HepG2 (cell line): Measurements from ENCODE around the gene CD96. TPM values are rescaled to one million over a fixed set of nuclear protein-coding genes. Genes with fewer than 3 reads are reported as not detected.

Experiments
- ATAC-seq: fragments of 200-7000 bp; cut with Tn5 transposase; 3 replicates; pipeline ENCODE4 v1.9.1; 2020; ENCODE audit warnings: mild to moderate bottlenecking, moderate library complexity
- BruUV-seq: library from RNA; stranded (reverse); fragments of 400-500 nt; replicated peaks from 2 replicates; lab custom pipeline; 2021; lab: Mats Ljungman, UMichigan
- CTCF ChIA-PET: fragments of 300-600 bp; formaldehyde crosslinking; extraction: SDS; loops from one replicate; lab custom pipeline; 2021; ENCODE audit warnings: low total read pairs, inconsistent platforms, low intra/inter-chr PET ratio; lab: Yijun Ruan, JAX
- POLR2A ChIA-PET: fragments of 350-600 bp; sonication (Branson Sonifier 250); formaldehyde crosslinking; loops from one replicate; lab custom pipeline; 2020; ENCODE audit warnings: antibody characterized with exemption, inconsistent platforms; lab: Yijun Ruan, JAX
- DNase-seq: peaks from one replicate; pipeline ENCODE4 v3.0.0-alpha.2; 2015; ENCODE audit warnings: low spot score
- FAIRE-seq: peaks from 3 replicates; lab custom pipeline; 2011; peaks lifted over from hg19 to GRCh38; lab: Jason Lieb, UNC
- H2AFZ ChIP-seq: one replicate; pipeline ENCODE4 v1.6.1; 2011; ENCODE audit warnings: low read length, inconsistent platforms
- H3K27ac ChIP-seq: fragments of 300-600 bp; 3 replicates; pipeline ENCODE4 v1.8.0; 2011; ENCODE audit warnings: mixed run types, mild to moderate bottlenecking, mixed read lengths, low read length, inconsistent platforms; ENCODE audit not compliant: insufficient read depth; ENCODE audit errors: extremely low read length
- H3K27me3 ChIP-seq, 2 experiments: fragments of 200-600 bp in 1 of 2; 2 replicates in 1 of 2; 3 replicates in 1 of 2; pipeline versions ENCODE4 v1.6.0 to v1.8.0; 2011; ENCODE audit warnings: low read length in 2 of 2, mild to moderate bottlenecking in 2 of 2, moderate library complexity in 2 of 2, inconsistent platforms in 1 of 2; ENCODE audit not compliant: insufficient read depth in 2 of 2, control insufficient read depth in 1 of 2
- H3K36me3 ChIP-seq, 2 experiments: fragments of 200-600 bp in 1 of 2; replicated peaks in 1 of 2; 2 replicates in 1 of 2; 3 replicates in 1 of 2; pipeline versions ENCODE4 v1.5.1 to v1.8.0; 2011; ENCODE audit warnings: low read length in 2 of 2, inconsistent platforms in 1 of 2; ENCODE audit not compliant: insufficient read depth in 2 of 2, control insufficient read depth in 1 of 2
- H3K4me1 ChIP-seq: 2 replicates; pipeline ENCODE4 v1.5.1; 2012; ENCODE audit warnings: low read length, inconsistent platforms; ENCODE audit not compliant: insufficient read depth
- H3K4me2 ChIP-seq: 2 replicates; pipeline ENCODE4 v1.6.0; 2011; ENCODE audit warnings: low read depth, low read length, inconsistent platforms
- H3K4me3 ChIP-seq, 3 experiments: fragments of 200-600 bp in 1 of 3; sonication (generic), shearing (Covaris generic) in 1 of 3; replicated peaks in 1 of 3; 2 replicates each; pipeline ENCODE4 v1.5.1; 2011 to 2016; ENCODE audit warnings: low read length in 3 of 3, inconsistent platforms in 2 of 3, low read depth in 2 of 3, mild to moderate bottlenecking in 2 of 3, control low read depth in 1 of 3, mixed read lengths in 1 of 3; ENCODE audit not compliant: insufficient read depth in 1 of 3
- H3K79me2 ChIP-seq: one replicate; pipeline ENCODE4 v1.6.1; 2011; ENCODE audit warnings: low read length, inconsistent platforms; ENCODE audit not compliant: insufficient read depth
- H3K9ac ChIP-seq: 2 replicates; pipeline ENCODE4 v1.6.0; 2011; ENCODE audit warnings: mild to moderate bottlenecking, low read depth, low read length, inconsistent platforms; ENCODE audit not compliant: insufficient read depth
- H3K9me3 ChIP-seq: 2 replicates; pipeline ENCODE4 v1.5.1; 2012; ENCODE audit warnings: mild to moderate bottlenecking, low read length
- H4K20me1 ChIP-seq: 2 replicates; pipeline ENCODE4 v1.6.0; 2011; ENCODE audit warnings: inconsistent platforms, mild to moderate bottlenecking, low read length, moderate library complexity; ENCODE audit not compliant: insufficient read depth
- FOXA1 ChIP-seq, 2 experiments: fragments of 450-650 bp in 1 of 2; sonication (generic) in 1 of 2; formaldehyde crosslinking in 1 of 2; IDR thresholded peaks; 2 replicates each; pipeline versions ENCODE4 v1.4.0 to v1.6.1; 2016 to 2020; ENCODE audit warnings: missing genetic modification reagents in 1 of 2
- FOXA3 ChIP-seq: IDR thresholded peaks from 2 replicates; pipeline ENCODE4 v1.6.1; 2016; ENCODE audit warnings: missing genetic modification reagents, missing compliant biosample characterization
- GABPB1 ChIP-seq: IDR thresholded peaks from 2 replicates; pipeline ENCODE4 v1.6.1; 2016; ENCODE audit warnings: mild to moderate bottlenecking, missing genetic modification reagents, moderate library complexity, missing compliant biosample characterization
- MAFF ChIP-seq: IDR thresholded peaks from 2 replicates; pipeline ENCODE4 v1.6.1; 2011; ENCODE audit warnings: low read depth, low read length, improper control_type of control experiment
- MAFK ChIP-seq, 2 experiments: IDR thresholded peaks in 1 of 2; conservative IDR thresholded peaks in 1 of 2; 2 replicates each; pipeline ENCODE4 v1.6.1; 2011; ENCODE audit warnings: improper control_type of control experiment in 2 of 2, low read length in 2 of 2
- ZNF557 ChIP-seq: sonication (generic); formaldehyde crosslinking; IDR thresholded peaks from 2 replicates; pipeline ENCODE4 v1.4.0; 2020; ENCODE audit warnings: missing genetic modification reagents
- WGBS: methylation state at CpG from one replicate; pipeline ENCODE4 v1.1.6; 2017; ENCODE audit warnings: low lambda C conversion rate; 5-methylcytosine and 5-hydroxymethylcytosine counted together
- in situ Hi-C: cut with HindIII; loops from 2 replicates; pipeline ENCODE4 v1.10.0; 2017; ENCODE audit warnings: low pct_unique_long_range_greater_than_20kb; ENCODE audit not compliant: extremely low pct_ligation_motif_present
- intact Hi-C: fragments of 100-400 bp; cut with micrococcal nuclease; formaldehyde crosslinking; loops from one replicate; pipeline ENCODE4 v1.10.0; 2022; ENCODE audit not compliant: unreplicated experiment
- polyA plus RNA-seq, 8 experiments: library from polyadenylated mRNA; depleted of rRNA in 3 of 8; stranded (reverse) in 7 of 8; unstranded in 1 of 8; fragments of >200 nt; fragmentation: Illumina TruSeq in 4 of 8; extraction: Trizol in 4 of 8; gene quantifications; 2 replicates each; pipeline versions ENCODE4 v1.2.1 to v1.2.3, GENCODE V29; 2011 to 2016; ENCODE audit warnings: low read depth in 4 of 8, missing spikeins in 1 of 8, mixed read lengths in 1 of 8; ENCODE audit not compliant: insufficient read depth in 1 of 8
- total RNA-seq, 5 experiments: library from RNA; depleted of rRNA; stranded (reverse); fragments of >200 nt; fragmentation: Illumina TruSeq; extraction: Trizol; gene quantifications; 2 replicates each; pipeline ENCODE4 v1.2.3, GENCODE V29; 2016; ENCODE audit warnings: low read depth in 1 of 5
- TF ChIP-seq, protein P1 (sequence below): sonication (generic); formaldehyde crosslinking; IDR thresholded peaks from 2 replicates; pipeline ENCODE4 v1.5.0; 2020; ENCODE audit warnings: mild to moderate bottlenecking, missing genetic modification reagents, moderate library complexity

Gene CD96
- total and polyA plus RNA-seq, 2 of the 13 experiments (the other 11 are each of a cell fraction or from before 2014, with no cell fraction given) = not detected

DNA sequence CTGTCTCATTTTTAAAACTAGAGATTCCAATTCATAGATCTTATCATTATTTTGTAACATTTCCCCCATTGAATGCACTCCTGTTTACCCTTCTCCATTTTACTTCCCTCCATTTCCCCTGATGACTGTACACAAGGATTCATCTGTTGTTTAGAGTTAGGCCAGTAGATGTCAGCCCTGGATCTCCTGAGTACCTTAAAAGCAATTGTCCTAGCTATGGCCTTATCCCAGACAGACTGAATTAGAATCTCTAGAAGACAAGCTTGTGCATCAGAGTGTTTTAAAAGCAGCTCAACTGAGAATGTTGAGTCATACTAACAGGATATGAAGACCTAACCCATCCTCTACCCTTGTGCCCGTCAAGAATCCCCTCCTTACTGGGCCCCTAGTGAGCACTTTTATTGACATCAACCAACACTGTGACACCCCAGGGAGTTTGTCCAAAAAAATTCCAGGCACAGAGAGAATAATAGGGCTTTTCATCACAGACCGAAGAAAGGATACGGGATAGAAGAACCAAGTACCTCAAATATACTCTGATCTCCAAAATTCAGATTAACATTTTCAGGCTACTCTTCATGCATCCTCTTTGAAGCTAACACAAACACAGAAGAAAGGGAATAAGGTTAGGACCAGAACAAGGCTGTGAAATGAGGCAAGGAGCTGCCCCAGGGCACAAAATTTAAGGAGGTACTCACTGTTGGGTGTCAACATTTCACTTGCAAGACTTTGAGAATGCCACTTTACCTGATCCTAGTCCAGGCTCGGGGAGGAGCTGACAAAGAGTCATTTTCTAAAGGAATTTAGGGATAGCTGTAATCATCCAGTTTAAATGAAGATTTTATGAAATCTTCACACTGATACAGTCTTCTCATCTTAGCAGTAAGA is 36.0 kb downstream of the CD96 start (continued):
- TF ChIP-seq, protein P1, sequence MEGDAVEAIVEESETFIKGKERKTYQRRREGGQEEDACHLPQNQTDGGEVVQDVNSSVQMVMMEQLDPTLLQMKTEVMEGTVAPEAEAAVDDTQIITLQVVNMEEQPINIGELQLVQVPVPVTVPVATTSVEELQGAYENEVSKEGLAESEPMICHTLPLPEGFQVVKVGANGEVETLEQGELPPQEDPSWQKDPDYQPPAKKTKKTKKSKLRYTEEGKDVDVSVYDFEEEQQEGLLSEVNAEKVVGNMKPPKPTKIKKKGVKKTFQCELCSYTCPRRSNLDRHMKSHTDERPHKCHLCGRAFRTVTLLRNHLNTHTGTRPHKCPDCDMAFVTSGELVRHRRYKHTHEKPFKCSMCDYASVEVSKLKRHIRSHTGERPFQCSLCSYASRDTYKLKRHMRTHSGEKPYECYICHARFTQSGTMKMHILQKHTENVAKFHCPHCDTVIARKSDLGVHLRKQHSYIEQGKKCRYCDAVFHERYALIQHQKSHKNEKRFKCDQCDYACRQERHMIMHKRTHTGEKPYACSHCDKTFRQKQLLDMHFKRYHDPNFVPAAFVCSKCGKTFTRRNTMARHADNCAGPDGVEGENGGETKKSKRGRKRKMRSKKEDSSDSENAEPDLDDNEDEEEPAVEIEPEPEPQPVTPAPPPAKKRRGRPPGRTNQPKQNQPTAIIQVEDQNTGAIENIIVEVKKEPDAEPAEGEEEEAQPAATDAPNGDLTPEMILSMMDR (CRISPR knock-in tag) = peak; percentile 56
- TF ChIP-seq FOXA3 (peak; percentile 25; the same call in 1 of the 2 replicates), FOXA1 (IDR thresholded peaks at IDR 0.05) (no peak), FOXA1 (CRISPR knock-in tag; IDR thresholded peaks at IDR 0.05) (0 out of 2 replicates have a peak, but pooled peaks have one; percentile 46)

DNA sequence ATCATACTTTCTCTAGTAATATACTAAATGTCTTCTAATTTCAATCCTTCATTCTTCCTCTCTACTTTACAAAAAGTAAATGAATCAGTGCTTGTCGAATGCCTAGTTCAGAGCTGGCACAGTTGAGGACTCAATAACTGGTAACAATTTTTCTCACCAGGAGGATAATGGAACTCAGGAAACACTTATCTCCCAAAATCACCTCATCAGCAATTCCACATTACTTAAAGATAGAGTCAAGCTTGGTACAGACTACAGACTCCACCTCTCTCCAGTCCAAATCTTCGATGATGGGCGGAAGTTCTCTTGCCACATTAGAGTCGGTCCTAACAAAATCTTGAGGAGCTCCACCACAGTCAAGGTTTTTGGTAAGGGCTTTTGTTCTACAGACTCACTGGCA is 36.9 kb downstream of the CD96 start:
- FAIRE-seq (no peak), ATAC-seq (no peak), DNase-seq (no peak)
- Histone ChIP-seq H3K27ac (no peak overlapping the region), H2AFZ (no peak overlapping the region), H3K36me3 (no peaks in the 10 kb centered on the region), H3K79me2 (no peaks in the 10 kb centered on the region), H3K9ac (no peak overlapping the region), H3K27me3 (no peaks in the 10 kb centered on the region), H3K4me3 (no peak overlapping the region), H3K9me3 (no peaks in the 10 kb centered on the region), H3K4me2 (no peak overlapping the region), H4K20me1 (no peaks in the 10 kb centered on the region), H3K4me1 (no peaks in the 10 kb centered on the region)
- TF ChIP-seq MAFK (conservative IDR thresholded peaks at IDR 0.05 in 1 of 2, IDR thresholded peaks at IDR 0.05 in 1 of 2; ENCODE audit: low read length in 2 of 2) (peak in 1 of 2 experiments; percentile 63; a peak in 3 of 4 replicates), MAFF (peak; percentile 48; the same call in 1 of the 2 replicates), ZNF557 (CRISPR knock-in tag) (no peak), GABPB1 (CRISPR knock-in tag) (no peak)
- CTCF ChIA-PET = no interaction called here
- BruUV-seq = no TSS peak
- POLR2A ChIA-PET = no interaction called here
- intact Hi-C loops (loop anchor here (1.0 to 10.0 kb wide), 2 partner anchors 112 to 436 kb away; no protein-coding TSS in a partner anchor), in situ Hi-C loops (no loop called here)
- 17% methylated on average over 4 of the region's 4 CpGs for WGBS
